GM12878 (cell line): ENCODE measurements around the gene LRBA. TPM values are rescaled to one million over a fixed set of nuclear protein-coding genes. Genes with fewer than 3 reads are reported as not detected.

ENCODE experiments used
- ATAC-seq: fragments of 200-7000 bp; cut with Tn5 transposase; 3 replicates; pipeline ENCODE4 v1.9.1; 2020; ENCODE audit warnings: mild to moderate bottlenecking, moderate library complexity
- BruUV-seq: library from RNA; stranded (reverse); fragments of 400-500 nt; replicated peaks from 2 replicates; lab custom pipeline; 2021; lab: Mats Ljungman, UMichigan
- CTCF ChIA-PET: fragments of 300-600 bp; sonication (Branson Sonifier 250); formaldehyde crosslinking; extraction: SDS; loops from one replicate; lab custom pipeline; 2021; ENCODE audit warnings: inconsistent platforms; lab: Yijun Ruan, JAX
- POLR2A ChIA-PET: fragments of 350-600 bp; formaldehyde crosslinking; extraction: SDS; loops from one replicate; lab custom pipeline; 2021; ENCODE audit warnings: inconsistent platforms; lab: Charles Lee
- RAD21 ChIA-PET: fragments of 300-600 bp; sonication (Branson Sonifier 250); formaldehyde crosslinking; loops from one replicate; lab custom pipeline; 2023; ENCODE audit warnings: antibody characterized with exemption; ENCODE audit not compliant: unreplicated experiment; lab: Charles Lee
- SMC1A ChIA-PET: fragments of 300-600 bp; sonication (Branson Sonifier 250); formaldehyde crosslinking; loops from one replicate; lab custom pipeline; 2023; ENCODE audit not compliant: unreplicated experiment, uncharacterized antibody; lab: Charles Lee
- DNase-seq: peaks from one replicate; pipeline ENCODE4 v3.0.0-alpha.2; 2011; ENCODE audit warnings: low read depth, low spot score
- FAIRE-seq: peaks from 3 replicates; lab custom pipeline; 2011; peaks lifted over from hg19 to GRCh38; lab: Jason Lieb, UNC
- H2AFZ ChIP-seq: 2 replicates; pipeline ENCODE4 v1.6.0; 2011; ENCODE audit warnings: low read depth, low read length, control low read depth; ENCODE audit not compliant: control insufficient read depth
- H3K27ac ChIP-seq: 2 replicates; pipeline ENCODE4 v1.5.1; 2011; ENCODE audit warnings: control low read depth; ENCODE audit not compliant: control insufficient read depth, insufficient read depth
- H3K27me3 ChIP-seq, 2 experiments: replicated peaks in 1 of 2; 2 replicates each; pipeline versions ENCODE4 v1.6.0 to v1.6.1; 2011; ENCODE audit warnings: low read length in 1 of 2; ENCODE audit not compliant: control insufficient read depth in 2 of 2, insufficient read depth in 2 of 2
- H3K36me3 ChIP-seq, 2 experiments: 2 replicates each; pipeline ENCODE4 v1.5.1; 2011; ENCODE audit warnings: low read length in 1 of 2; ENCODE audit not compliant: control insufficient read depth in 2 of 2, insufficient read depth in 2 of 2
- H3K4me1 ChIP-seq: 2 replicates; pipeline ENCODE4 v1.6.1; 2011; ENCODE audit warnings: mild to moderate bottlenecking, low read length, moderate library complexity, mixed read lengths; ENCODE audit not compliant: control insufficient read depth, insufficient read depth
- H3K4me2 ChIP-seq: 2 replicates; pipeline ENCODE4 v1.6.0; 2011; ENCODE audit warnings: control low read depth; ENCODE audit not compliant: control insufficient read depth, insufficient read depth
- H3K4me3 ChIP-seq: fragments of 200-600 bp; sonication (generic); 2 replicates; pipeline ENCODE4 v1.5.1; 2016
- H3K79me2 ChIP-seq: 2 replicates; pipeline ENCODE4 v1.6.0; 2011; ENCODE audit warnings: low read length; ENCODE audit not compliant: control insufficient read depth, insufficient read depth
- H3K9ac ChIP-seq: 2 replicates; pipeline ENCODE4 v1.8.0; 2011; ENCODE audit warnings: low read length, control low read depth, mixed read lengths; ENCODE audit not compliant: control insufficient read depth, insufficient read depth
- H3K9me3 ChIP-seq: replicated peaks from 3 replicates; pipeline ENCODE4 v1.5.1; 2011; ENCODE audit warnings: mild to moderate bottlenecking, low read length; ENCODE audit not compliant: control insufficient read depth, insufficient read depth
- H4K20me1 ChIP-seq: 2 replicates; pipeline ENCODE4 v1.6.0; 2011; ENCODE audit not compliant: control insufficient read depth, insufficient read depth
- CEBPB ChIP-seq, 2 experiments: fragments of 150-350 bp in 1 of 2; IDR thresholded peaks; 2 replicates each; pipeline ENCODE4 v1.6.1; 2012 to 2014; ENCODE audit warnings: low read depth in 2 of 2, low read length in 2 of 2, borderline replicate concordance in 1 of 2, inconsistent platforms in 1 of 2
- IKZF1 ChIP-seq: fragments of 450-650 bp; conservative IDR thresholded peaks from 2 replicates; pipeline ENCODE4 v1.6.1; 2017; ENCODE audit warnings: antibody characterized with exemption, mild to moderate bottlenecking
- RAD21 ChIP-seq: IDR thresholded peaks from 2 replicates; pipeline ENCODE4 v1.6.1; 2011; ENCODE audit warnings: mild to moderate bottlenecking, low read depth, low read length, moderate library complexity; ENCODE audit not compliant: insufficient read depth
- SIX5 ChIP-seq: IDR thresholded peaks from 2 replicates; pipeline ENCODE4 v1.6.1; 2011; ENCODE audit warnings: mild to moderate bottlenecking, low read depth, low read length, moderate library complexity; ENCODE audit not compliant: severe bottlenecking
- SP1 ChIP-seq: IDR thresholded peaks from one replicate; pipeline ENCODE4 v1.6.1; 2011; ENCODE audit warnings: low read depth, low read length
- WGBS: methylation state at CpG from one replicate; pipeline ENCODE4 v1.1.6; 2016; ENCODE audit warnings: low lambda C conversion rate; ENCODE audit not compliant: insufficient replicate concordance, insufficient coverage; ENCODE audit errors: missing lambda C conversion rate; 5-methylcytosine and 5-hydroxymethylcytosine counted together
- in situ Hi-C: fragments of 300-500 bp; cut with MboI; formaldehyde crosslinking; loops from 9 replicates; pipeline ENCODE4 v1.14.3; 2018; ENCODE audit warnings: mixed read lengths
- intact Hi-C: fragments of 100-400 bp; cut with micrococcal nuclease; formaldehyde crosslinking; loops from one replicate; pipeline ENCODE4 v1.14.2; 2022; ENCODE audit not compliant: unreplicated experiment
- polyA plus RNA-seq, 11 experiments: library from polyadenylated mRNA; depleted of rRNA in 4 of 11; unstranded in 6 of 11; stranded (reverse) in 5 of 11; fragments of >200 nt; fragmentation: Nextera tagmentation in 4 of 11; fragmentation: Illumina TruSeq in 1 of 11; extraction: Ambion mirVana in 4 of 11; extraction: Trizol in 1 of 11; gene quantifications; 1 replicate in 1 of 11; 2 replicates in 10 of 11; pipeline versions ENCODE4 v1.2.1 to v1.2.3, GENCODE V29; 2011 to 2016; ENCODE audit warnings: inconsistent platforms in 2 of 11, missing spikeins in 2 of 11, low read depth in 1 of 11
- total RNA-seq, 4 experiments: library from RNA; depleted of rRNA in 3 of 4; stranded (reverse); fragments of >200 nt in 3 of 4; fragmentation: Illumina TruSeq in 1 of 4; extraction: Trizol in 1 of 4; gene quantifications; 2 replicates each; pipeline versions ENCODE4 v1.2.1 to v1.2.3, GENCODE V29; 2013 to 2021
- TF ChIP-seq, protein P1 (sequence below): IDR thresholded peaks from 2 replicates; pipeline ENCODE4 v1.6.1; 2011; ENCODE audit warnings: low read depth, low read length, improper control_type of control experiment, borderline replicate concordance
- TF ChIP-seq, protein P2 (sequence below): IDR thresholded peaks from 2 replicates; pipeline ENCODE4 v1.6.1; 2012; ENCODE audit warnings: low read depth, low read length, improper control_type of control experiment
- TF ChIP-seq, protein P3 (sequence below): fragments of 450-650 bp; formaldehyde crosslinking; IDR thresholded peaks from 2 replicates; pipeline ENCODE4 v1.4.0; 2020; ENCODE audit warnings: mild to moderate bottlenecking, moderate library complexity
- TF ChIP-seq, protein P4 (sequence below): IDR thresholded peaks from 2 replicates; pipeline ENCODE4 v1.6.1; 2012; ENCODE audit warnings: low read length, inconsistent platforms

LRBA gene
- total and polyA plus RNA-seq, 10 of the 15 experiments (the other 5 are each of a cell fraction or from before 2014, with no cell fraction given), result 20.3 to 93.4 (median 55.0) TPM

DNA sequence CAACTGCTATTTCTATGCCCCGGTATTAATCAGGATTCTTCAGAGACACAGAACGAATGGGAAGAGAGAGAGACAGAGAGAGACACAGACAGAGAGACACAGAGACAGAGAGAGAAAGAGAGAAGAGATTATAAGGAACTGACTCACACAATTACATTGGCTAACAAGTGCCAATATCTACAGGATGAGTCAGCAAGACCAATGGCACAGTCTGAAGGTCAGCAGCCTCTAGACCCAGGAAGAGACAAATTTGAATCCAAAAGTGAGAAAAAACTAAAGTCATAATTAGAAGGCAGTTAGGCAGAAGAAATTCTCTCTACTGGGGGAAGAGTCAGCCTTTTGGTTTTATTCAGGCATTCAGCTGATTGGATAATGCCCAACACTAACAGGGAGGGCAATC is 245.8 kb downstream of the LRBA start:
- no peak overlapping the region for H3K9ac ChIP-seq
- in situ Hi-C loops, result no loop called here
- H3K4me1 ChIP-seq, result no peaks in the 10 kb centered on the region
- H3K36me3 ChIP-seq, result no peaks in the 10 kb centered on the region; a peak in 2 of 4 replicates
- intact Hi-C loops, result no loop called here
- H4K20me1 ChIP-seq, result no peaks in the 10 kb centered on the region
- TF ChIP-seq SIX5, result no peak
- H2AFZ ChIP-seq, result no peak overlapping the region
- no peak overlapping the region; the same call in 1 of the 2 replicates for H3K27ac ChIP-seq
- ChIA-PET SMC1A (interaction anchor here (0.6 to 1.6 kb wide), 5 partner anchors 21 to 267 kb away, joined by 3 to 4 read pairs (median 3); no protein-coding TSS in a partner anchor), CTCF (interaction anchor here (0.5 kb wide), 1 partner anchor 56 kb away, joined by 4 read pairs; no protein-coding TSS in a partner anchor), RAD21 (no interaction called here), POLR2A (no interaction called here)
- 93% methylated on average over 2 of the region's 2 CpGs for WGBS
- no peaks in the 10 kb centered on the region for H3K27me3 ChIP-seq
- ATAC-seq (peak; percentile 82), DNase-seq (no peak), FAIRE-seq (no peak)
- H3K4me2 ChIP-seq, result no peak overlapping the region
- H3K9me3 ChIP-seq, result no peaks in the 10 kb centered on the region
- no TSS peak for BruUV-seq
- no peak overlapping the region for H3K4me3 ChIP-seq
- no peaks in the 10 kb centered on the region for H3K79me2 ChIP-seq

DNA sequence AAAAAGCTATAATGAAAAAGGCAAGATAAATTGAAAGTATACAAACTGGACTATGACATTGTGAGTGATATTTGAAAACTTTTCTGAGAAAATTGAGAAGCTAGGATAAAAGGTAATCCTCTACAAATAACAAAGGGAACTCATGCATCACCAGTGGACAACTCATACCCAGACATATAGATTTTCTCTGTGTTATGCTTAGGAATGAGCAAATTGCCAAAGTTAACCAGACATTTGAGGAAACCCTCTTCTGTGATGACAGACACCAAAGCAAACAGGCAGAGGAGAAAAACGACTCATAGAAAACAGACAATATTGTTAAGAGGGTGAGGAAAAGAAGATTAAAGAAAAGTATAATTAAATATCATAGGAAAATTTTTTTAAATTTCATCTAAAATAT is 246.6 kb downstream of the LRBA start:
- DNase-seq (no peak), ATAC-seq (peak; percentile 31), FAIRE-seq (no peak)
- Histone ChIP-seq H3K27me3 (no peaks in the 10 kb centered on the region), H3K4me3 (no peak overlapping the region), H3K9ac (no peak overlapping the region), H3K27ac (no peak overlapping the region), H3K4me2 (no peak overlapping the region), H3K9me3 (no peaks in the 10 kb centered on the region), H4K20me1 (no peaks in the 10 kb centered on the region), H3K36me3 (no peaks in the 10 kb centered on the region; a peak in 2 of 4 replicates), H2AFZ (no peak overlapping the region), H3K79me2 (no peaks in the 10 kb centered on the region), H3K4me1 (no peaks in the 10 kb centered on the region)
- WGBS, result 100% methylated on average over 1 of the region's 1 CpG
- ChIA-PET POLR2A (no interaction called here), CTCF (interaction anchor here (0.7 kb wide), 1 partner anchor 11 kb away, joined by 3 read pairs; no protein-coding TSS in a partner anchor), SMC1A (interaction anchor here (1.0 to 1.6 kb wide), 3 partner anchors 14 to 266 kb away, joined by 3 to 4 read pairs (median 3); no protein-coding TSS in a partner anchor), RAD21 (no interaction called here)
- intact Hi-C loops, result no loop called here
- no TSS peak for BruUV-seq
- in situ Hi-C loops, result no loop called here
- TF ChIP-seq, protein P1, sequence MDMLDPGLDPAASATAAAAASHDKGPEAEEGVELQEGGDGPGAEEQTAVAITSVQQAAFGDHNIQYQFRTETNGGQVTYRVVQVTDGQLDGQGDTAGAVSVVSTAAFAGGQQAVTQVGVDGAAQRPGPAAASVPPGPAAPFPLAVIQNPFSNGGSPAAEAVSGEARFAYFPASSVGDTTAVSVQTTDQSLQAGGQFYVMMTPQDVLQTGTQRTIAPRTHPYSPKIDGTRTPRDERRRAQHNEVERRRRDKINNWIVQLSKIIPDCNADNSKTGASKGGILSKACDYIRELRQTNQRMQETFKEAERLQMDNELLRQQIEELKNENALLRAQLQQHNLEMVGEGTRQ, result no peak
- no peak for TF ChIP-seq SP1
- TF ChIP-seq, protein P2, sequence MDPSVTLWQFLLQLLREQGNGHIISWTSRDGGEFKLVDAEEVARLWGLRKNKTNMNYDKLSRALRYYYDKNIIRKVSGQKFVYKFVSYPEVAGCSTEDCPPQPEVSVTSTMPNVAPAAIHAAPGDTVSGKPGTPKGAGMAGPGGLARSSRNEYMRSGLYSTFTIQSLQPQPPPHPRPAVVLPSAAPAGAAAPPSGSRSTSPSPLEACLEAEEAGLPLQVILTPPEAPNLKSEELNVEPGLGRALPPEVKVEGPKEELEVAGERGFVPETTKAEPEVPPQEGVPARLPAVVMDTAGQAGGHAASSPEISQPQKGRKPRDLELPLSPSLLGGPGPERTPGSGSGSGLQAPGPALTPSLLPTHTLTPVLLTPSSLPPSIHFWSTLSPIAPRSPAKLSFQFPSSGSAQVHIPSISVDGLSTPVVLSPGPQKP, result no peak
- TF ChIP-seq, protein P3, sequence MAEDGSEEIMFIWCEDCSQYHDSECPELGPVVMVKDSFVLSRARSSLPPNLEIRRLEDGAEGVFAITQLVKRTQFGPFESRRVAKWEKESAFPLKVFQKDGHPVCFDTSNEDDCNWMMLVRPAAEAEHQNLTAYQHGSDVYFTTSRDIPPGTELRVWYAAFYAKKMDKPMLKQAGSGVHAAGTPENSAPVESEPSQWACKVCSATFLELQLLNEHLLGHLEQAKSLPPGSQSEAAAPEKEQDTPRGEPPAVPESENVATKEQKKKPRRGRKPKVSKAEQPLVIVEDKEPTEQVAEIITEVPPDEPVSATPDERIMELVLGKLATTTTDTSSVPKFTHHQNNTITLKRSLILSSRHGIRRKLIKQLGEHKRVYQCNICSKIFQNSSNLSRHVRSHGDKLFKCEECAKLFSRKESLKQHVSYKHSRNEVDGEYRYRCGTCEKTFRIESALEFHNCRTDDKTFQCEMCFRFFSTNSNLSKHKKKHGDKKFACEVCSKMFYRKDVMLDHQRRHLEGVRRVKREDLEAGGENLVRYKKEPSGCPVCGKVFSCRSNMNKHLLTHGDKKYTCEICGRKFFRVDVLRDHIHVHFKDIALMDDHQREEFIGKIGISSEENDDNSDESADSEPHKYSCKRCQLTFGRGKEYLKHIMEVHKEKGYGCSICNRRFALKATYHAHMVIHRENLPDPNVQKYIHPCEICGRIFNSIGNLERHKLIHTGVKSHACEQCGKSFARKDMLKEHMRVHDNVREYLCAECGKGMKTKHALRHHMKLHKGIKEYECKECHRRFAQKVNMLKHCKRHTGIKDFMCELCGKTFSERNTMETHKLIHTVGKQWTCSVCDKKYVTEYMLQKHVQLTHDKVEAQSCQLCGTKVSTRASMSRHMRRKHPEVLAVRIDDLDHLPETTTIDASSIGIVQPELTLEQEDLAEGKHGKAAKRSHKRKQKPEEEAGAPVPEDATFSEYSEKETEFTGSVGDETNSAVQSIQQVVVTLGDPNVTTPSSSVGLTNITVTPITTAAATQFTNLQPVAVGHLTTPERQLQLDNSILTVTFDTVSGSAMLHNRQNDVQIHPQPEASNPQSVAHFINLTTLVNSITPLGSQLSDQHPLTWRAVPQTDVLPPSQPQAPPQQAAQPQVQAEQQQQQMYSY (CRISPR knock-in tag), result no peak
- TF ChIP-seq CEBPB (IDR thresholded peaks at IDR 0.05; ENCODE audit: borderline replicate concordance in 1 of 2, low read depth in 2 of 2, low read length in 2 of 2), result no peak
- TF ChIP-seq RAD21, result no peak
- no peak for TF ChIP-seq IKZF1
- TF ChIP-seq, protein P4, sequence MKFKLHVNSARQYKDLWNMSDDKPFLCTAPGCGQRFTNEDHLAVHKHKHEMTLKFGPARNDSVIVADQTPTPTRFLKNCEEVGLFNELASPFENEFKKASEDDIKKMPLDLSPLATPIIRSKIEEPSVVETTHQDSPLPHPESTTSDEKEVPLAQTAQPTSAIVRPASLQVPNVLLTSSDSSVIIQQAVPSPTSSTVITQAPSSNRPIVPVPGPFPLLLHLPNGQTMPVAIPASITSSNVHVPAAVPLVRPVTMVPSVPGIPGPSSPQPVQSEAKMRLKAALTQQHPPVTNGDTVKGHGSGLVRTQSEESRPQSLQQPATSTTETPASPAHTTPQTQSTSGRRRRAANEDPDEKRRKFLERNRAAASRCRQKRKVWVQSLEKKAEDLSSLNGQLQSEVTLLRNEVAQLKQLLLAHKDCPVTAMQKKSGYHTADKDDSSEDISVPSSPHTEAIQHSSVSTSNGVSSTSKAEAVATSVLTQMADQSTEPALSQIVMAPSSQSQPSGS, result no peak
